Liver (tissue), 3 donors: ENCODE measurements around the gene MICAL2.

Source experiments
- CTCF ChIP-seq: fragments of 150-350 bp; IDR thresholded peaks from 2 replicates; pipeline ENCODE4 v1.5.1; 2017; ENCODE audit warnings: improper control_type of control experiment, low read depth, low read length; ENCODE audit not compliant: missing input control
- RAD21 ChIP-seq, 2 donors: IDR thresholded peaks; 2 replicates each; pipeline ENCODE4 v1.6.1; 2016; ENCODE audit warnings: antibody characterized with exemption in 2 of 2, mild to moderate bottlenecking in 2 of 2
- REST ChIP-seq: IDR thresholded peaks from 2 replicates; pipeline ENCODE4 v1.6.1; 2016; ENCODE audit warnings: antibody characterized with exemption, mild to moderate bottlenecking
- SP1 ChIP-seq: IDR thresholded peaks from 2 replicates; pipeline ENCODE4 v1.6.1; 2018; ENCODE audit warnings: antibody characterized with exemption, mild to moderate bottlenecking
- donor health status: healthy.
- donor health status: healthy.

- TF ChIP-seq CTCF (no peak), SP1 (no peak), RAD21 (IDR thresholded peaks at IDR 0.05) (no peak), REST (no peak)
Observed at GRCh38 chr11:12251666-12252560, 141.5 kb downstream of the MICAL2 start.
